Measurements from ENCODE around the gene SLC35B2.

DNA sequence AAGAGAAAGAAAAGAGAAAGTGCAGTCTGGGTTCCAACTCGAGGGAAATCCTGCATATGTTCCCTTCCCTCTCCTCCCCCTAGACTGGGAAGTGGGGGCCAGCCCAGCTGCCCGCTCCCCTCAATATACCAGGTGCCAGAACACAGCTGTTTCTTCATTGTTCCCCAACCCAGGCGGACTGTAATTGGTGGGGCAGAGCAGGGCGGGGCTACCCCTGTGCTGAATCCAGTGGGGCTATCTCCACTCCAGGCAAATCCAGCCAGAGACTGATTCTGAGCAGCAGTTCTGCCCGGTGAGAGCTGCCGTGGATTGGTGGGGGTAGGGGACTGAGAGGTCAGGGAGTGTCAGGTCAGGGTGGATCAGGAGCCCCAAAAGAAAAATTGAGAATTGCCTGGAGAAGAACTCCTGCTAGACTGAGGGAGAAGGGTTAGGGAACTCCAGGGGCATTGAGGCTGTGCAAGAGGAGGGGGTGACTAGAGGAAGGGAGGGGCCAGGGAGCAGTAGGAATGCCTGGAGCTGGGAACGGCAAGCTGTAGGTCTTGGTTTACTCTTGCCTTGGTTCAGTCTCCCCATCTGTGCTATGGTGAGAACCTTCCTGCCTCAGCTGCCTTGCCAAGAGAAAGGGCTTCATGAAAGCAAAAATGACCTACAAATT is 40.5 kb downstream of the SLC35B2 start, which contains the start of gene MYMX:
- TF ChIP-seq POLR2A (IDR thresholded peaks at IDR 0.05): no peak
- TF ChIP-seq, protein P1, sequence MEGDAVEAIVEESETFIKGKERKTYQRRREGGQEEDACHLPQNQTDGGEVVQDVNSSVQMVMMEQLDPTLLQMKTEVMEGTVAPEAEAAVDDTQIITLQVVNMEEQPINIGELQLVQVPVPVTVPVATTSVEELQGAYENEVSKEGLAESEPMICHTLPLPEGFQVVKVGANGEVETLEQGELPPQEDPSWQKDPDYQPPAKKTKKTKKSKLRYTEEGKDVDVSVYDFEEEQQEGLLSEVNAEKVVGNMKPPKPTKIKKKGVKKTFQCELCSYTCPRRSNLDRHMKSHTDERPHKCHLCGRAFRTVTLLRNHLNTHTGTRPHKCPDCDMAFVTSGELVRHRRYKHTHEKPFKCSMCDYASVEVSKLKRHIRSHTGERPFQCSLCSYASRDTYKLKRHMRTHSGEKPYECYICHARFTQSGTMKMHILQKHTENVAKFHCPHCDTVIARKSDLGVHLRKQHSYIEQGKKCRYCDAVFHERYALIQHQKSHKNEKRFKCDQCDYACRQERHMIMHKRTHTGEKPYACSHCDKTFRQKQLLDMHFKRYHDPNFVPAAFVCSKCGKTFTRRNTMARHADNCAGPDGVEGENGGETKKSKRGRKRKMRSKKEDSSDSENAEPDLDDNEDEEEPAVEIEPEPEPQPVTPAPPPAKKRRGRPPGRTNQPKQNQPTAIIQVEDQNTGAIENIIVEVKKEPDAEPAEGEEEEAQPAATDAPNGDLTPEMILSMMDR (IDR thresholded peaks at IDR 0.05): no peak

All from breast epithelium (tissue), 3 donors.